IMR-90 (cell line): ENCODE results near the gene CMTM6.

ENCODE experiments used
- BHLHE40 ChIP-seq: fragments of 150-350 bp; IDR thresholded peaks from 2 replicates; pipeline ENCODE4 v1.6.1; 2016; ENCODE audit warnings: mild to moderate bottlenecking, low read depth, low read length
- CTCF ChIP-seq: conservative IDR thresholded peaks from 2 replicates; pipeline ENCODE4 v1.5.1; 2012; ENCODE audit warnings: mild to moderate bottlenecking, low read depth, low read length, improper control_type of control experiment
- MAZ ChIP-seq: IDR thresholded peaks from 2 replicates; pipeline ENCODE4 v1.6.1; 2012; ENCODE audit warnings: low read depth, mild to moderate bottlenecking, low read length, improper control_type of control experiment, moderate library complexity, borderline replicate concordance
- POLR2A ChIP-seq: IDR thresholded peaks from 2 replicates; pipeline ENCODE4 v1.6.1; 2012; ENCODE audit warnings: mild to moderate bottlenecking, low read depth, low read length
- RAD21 ChIP-seq: IDR thresholded peaks from 2 replicates; pipeline ENCODE4 v1.6.1; 2012; ENCODE audit warnings: low read length, improper control_type of control experiment
- SMC3 ChIP-seq: fragments of 150-350 bp; IDR thresholded peaks from 2 replicates; pipeline ENCODE4 v1.6.1; 2016; ENCODE audit warnings: low read depth, mild to moderate bottlenecking, antibody characterized with exemption, low read length, moderate library complexity
- USF2 ChIP-seq: fragments of 150-350 bp; IDR thresholded peaks from 2 replicates; pipeline ENCODE4 v1.6.1; 2017; ENCODE audit warnings: mild to moderate bottlenecking, antibody characterized with exemption, low read length, low read depth

- no peak for TF ChIP-seq CTCF
- no peak for TF ChIP-seq MAZ
- TF ChIP-seq SMC3: no peak
- TF ChIP-seq POLR2A: no peak
- no peak for TF ChIP-seq USF2
- TF ChIP-seq BHLHE40: no peak
- no peak for TF ChIP-seq RAD21
Observed at GRCh38 chr3:32499585-32499984, 3.1 kb downstream of the CMTM6 start.
